G401.6 (cell line): ENCODE results near the gene DDX25.

ENCODE experiments used
- FAIRE-seq: peaks from 2 replicates; lab custom pipeline; 2012; peaks lifted over from hg19 to GRCh38; lab: Jason Lieb, UNC

DDX25 gene

DNA sequence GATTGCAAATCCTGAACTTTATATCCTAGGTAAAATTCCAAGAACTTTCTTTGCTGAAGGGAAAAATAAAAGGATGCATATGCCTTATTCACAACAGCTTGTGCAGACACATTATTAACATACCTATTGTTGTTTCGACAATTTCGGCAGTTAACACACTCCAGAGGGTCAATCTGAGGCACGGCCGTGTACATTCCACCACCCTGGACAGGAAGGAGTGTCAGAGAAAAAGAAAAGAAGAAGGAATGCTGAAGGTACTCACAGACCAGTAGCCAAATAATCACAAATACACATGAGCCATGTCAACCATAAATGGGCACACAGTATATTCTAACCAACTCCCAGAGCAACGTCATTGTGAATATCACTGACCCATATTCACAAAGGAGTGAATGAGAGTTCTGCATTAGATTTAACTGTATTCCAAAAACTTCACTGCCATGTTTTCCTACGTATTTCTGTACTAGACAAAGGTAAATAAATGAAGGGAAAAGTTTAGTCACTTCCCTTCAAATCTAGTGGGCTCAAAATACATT, 73.9 kb downstream of the DDX25 start:
- FAIRE-seq: no peak
